GM19099 (cell line): ENCODE measurements around the gene SPRR4.

Experiments
- POLR2A ChIP-seq: IDR thresholded peaks from 3 replicates; pipeline ENCODE4 v1.6.1; 2011; ENCODE audit warnings: low read depth; ENCODE audit not compliant: insufficient read length; ENCODE audit errors: extremely low read depth

Gene SPRR4

GRCh38 chr1:152970495-152970894 is at the start of gene SPRR4:
Gene SPRR4 (plus strand): TSS chr1:152970648. CDS start chr1:152971891, 1,243 bp downstream.
- TF ChIP-seq POLR2A: no peak

- TF ChIP-seq POLR2A: no peak
Measured at GRCh38 chr1:152924191-152924590, 46.3 kb upstream of the SPRR4 start.

GRCh38 chr1:152926091-152926490 is 44.4 kb upstream of the SPRR4 start:
- TF ChIP-seq POLR2A: no peak

GRCh38 chr1:152928671-152929070 is 41.8 kb upstream of the SPRR4 start:
- no peak for TF ChIP-seq POLR2A

GRCh38 chr1:152932170-152932811 is 38.2 kb upstream of the SPRR4 start:
- TF ChIP-seq POLR2A: no peak

GRCh38 chr1:152933196-152933595 is 37.3 kb upstream of the SPRR4 start:
- no peak for TF ChIP-seq POLR2A

GRCh38 chr1:152940614-152941013 is 29.8 kb upstream of the SPRR4 start:
- no peak for TF ChIP-seq POLR2A

GRCh38 chr1:152941037-152941711 is 29.3 kb upstream of the SPRR4 start:
- no peak for TF ChIP-seq POLR2A

- no peak for TF ChIP-seq POLR2A
Measured at GRCh38 chr1:152942161-152942560, 28.3 kb upstream of the SPRR4 start.

GRCh38 chr1:152946248-152946647 is 24.2 kb upstream of the SPRR4 start:
- TF ChIP-seq POLR2A: no peak

GRCh38 chr1:152946651-152947256 is 23.7 kb upstream of the SPRR4 start, which contains the start of gene SPRR5:
Gene SPRR5 (plus strand): TSS chr1:152947206. CDS start chr1:152948555, 1,349 bp downstream.
- no peak for TF ChIP-seq POLR2A

- TF ChIP-seq POLR2A: no peak
Measured at GRCh38 chr1:152951711-152952110, 18.7 kb upstream of the SPRR4 start.

- no peak for TF ChIP-seq POLR2A
Measured at GRCh38 chr1:152953761-152954160, 16.7 kb upstream of the SPRR4 start.

- TF ChIP-seq POLR2A: no peak
Measured at GRCh38 chr1:152954436-152954835, 16.0 kb upstream of the SPRR4 start.

- TF ChIP-seq POLR2A: no peak
Measured at GRCh38 chr1:152957561-152957960, 12.9 kb upstream of the SPRR4 start.

GRCh38 chr1:152959273-152959672 is 11.2 kb upstream of the SPRR4 start:
- TF ChIP-seq POLR2A: no peak
